K562 (cell line): ENCODE measurements around the gene SHBG. TPM values are rescaled to one million over a fixed set of nuclear protein-coding genes. Genes with fewer than 3 reads are reported as not detected.

Experiments used
- ADNP ChIP-seq: fragments of 200-800 bp; sonication (Bioruptor generic); IDR thresholded peaks from 2 replicates; pipeline ENCODE4 v1.6.1; 2016; ENCODE audit warnings: missing genetic modification characterization, missing compliant biosample characterization
- BCL6 ChIP-seq: fragments of 250-450 bp; sonication (Bioruptor Pico); IDR thresholded peaks from 2 replicates; pipeline ENCODE4 v1.4.0; 2020
- DPF2 ChIP-seq: fragments of 450-650 bp; IDR thresholded peaks from 2 replicates; pipeline ENCODE4 v1.6.1; 2016
- FOXJ2 ChIP-seq: fragments of 200-800 bp; sonication (Bioruptor generic); IDR thresholded peaks from 2 replicates; pipeline ENCODE4 v1.6.1; 2016; ENCODE audit warnings: missing genetic modification characterization, missing compliant biosample characterization
- FOXK2 ChIP-seq, 2 experiments: fragments of 450-650 bp; IDR thresholded peaks in 1 of 2; conservative IDR thresholded peaks in 1 of 2; 2 replicates each; pipeline ENCODE4 v1.6.1; 2016; ENCODE audit warnings: low read depth in 2 of 2, mild to moderate bottlenecking in 1 of 2
- HNRNPL ChIP-seq: fragments of 200-400 bp; formaldehyde crosslinking; IDR thresholded peaks from 2 replicates; pipeline ENCODE4 v1.6.1; 2017; ENCODE audit warnings: low read depth, mild to moderate bottlenecking, low read length
- KLF13 ChIP-seq: fragments of 450-650 bp; IDR thresholded peaks from 2 replicates; pipeline ENCODE4 v1.6.1; 2016; ENCODE audit warnings: missing genetic modification characterization, low read depth, mild to moderate bottlenecking, missing compliant biosample characterization, moderate library complexity, borderline replicate concordance
- MEF2A ChIP-seq: IDR thresholded peaks from 2 replicates; pipeline ENCODE4 v1.6.1; 2011; ENCODE audit warnings: low read depth, mild to moderate bottlenecking, low read length, moderate library complexity; ENCODE audit not compliant: control insufficient read depth
- MIER1 ChIP-seq: fragments of 450-650 bp; IDR thresholded peaks from 2 replicates; pipeline ENCODE4 v1.6.1; 2016; ENCODE audit warnings: antibody characterized with exemption, mild to moderate bottlenecking, low read depth
- PCBP1 ChIP-seq: fragments of 200-400 bp; formaldehyde crosslinking; IDR thresholded peaks from 2 replicates; pipeline ENCODE4 v1.6.1; 2018; ENCODE audit warnings: mild to moderate bottlenecking, low read depth, low read length; ENCODE audit not compliant: poor library complexity, severe bottlenecking
- PHF8 ChIP-seq: fragments of 200-600 bp; sonication (generic); IDR thresholded peaks from 2 replicates; pipeline ENCODE4 v1.6.1; 2012; ENCODE audit warnings: mixed run types, mild to moderate bottlenecking, inconsistent platforms, low read length, moderate library complexity, borderline replicate concordance
- SNIP1 ChIP-seq: fragments of 450-650 bp; IDR thresholded peaks from 2 replicates; pipeline ENCODE4 v1.7.1; 2017; ENCODE audit warnings: low read depth, mild to moderate bottlenecking
- XRCC5 ChIP-seq: fragments of 200-400 bp; formaldehyde crosslinking; IDR thresholded peaks from 2 replicates; pipeline ENCODE4 v1.6.1; 2017; ENCODE audit warnings: low read depth, mild to moderate bottlenecking, low read length
- ZC3H4 ChIP-seq: sonication (generic); formaldehyde crosslinking; IDR thresholded peaks from 2 replicates; pipeline ENCODE4 v1.9.0; 2021; ENCODE audit warnings: missing genetic modification reagents, borderline replicate concordance
- ZNF79 ChIP-seq: fragments of 250-450 bp; sonication (Bioruptor Pico); IDR thresholded peaks from 2 replicates; pipeline ENCODE4 v1.4.0; 2020; ENCODE audit warnings: low read depth, mild to moderate bottlenecking, moderate library complexity
- polyA plus RNA-seq, 8 experiments: library from polyadenylated mRNA; depleted of rRNA in 4 of 8; stranded (reverse) in 5 of 8; unstranded in 3 of 8; fragments of >200 nt; fragmentation: Nextera tagmentation in 2 of 8; fragmentation: Illumina TruSeq in 1 of 8; extraction: Ambion mirVana in 2 of 8; extraction: Trizol in 1 of 8; gene quantifications; 2 replicates each; pipeline versions ENCODE4 v1.2.1 to v1.2.3, GENCODE V29; 2011 to 2014; ENCODE audit warnings: inconsistent platforms in 1 of 8, missing spikeins in 1 of 8
- total RNA-seq, 7 experiments: library from RNA; depleted of rRNA in 6 of 7; stranded (reverse); fragments of >200 nt in 6 of 7; fragmentation: Illumina TruSeq in 2 of 7; extraction: Trizol in 2 of 7; gene quantifications; 2 replicates each; pipeline versions ENCODE4 v1.2.1 to v1.2.3, GENCODE V29; 2011 to 2021; ENCODE audit warnings: low replicate concordance in 1 of 7
- TF ChIP-seq, protein P1 (sequence below): sonication (generic); formaldehyde crosslinking; IDR thresholded peaks from 2 replicates; pipeline ENCODE4 v1.8.1; 2023; ENCODE audit warnings: mild to moderate bottlenecking, missing genetic modification reagents
- TF ChIP-seq, protein P2 (sequence below): fragments of 250-450 bp; sonication (Bioruptor Pico); IDR thresholded peaks from 2 replicates; pipeline ENCODE4 v1.4.0; 2020; ENCODE audit warnings: mild to moderate bottlenecking
- TF ChIP-seq, protein P3 (sequence below): sonication (generic); IDR thresholded peaks from 2 replicates; pipeline ENCODE4 v1.6.1; 2016
- TF ChIP-seq, protein P4 (sequence below): sonication (generic); formaldehyde crosslinking; IDR thresholded peaks from 2 replicates; pipeline ENCODE4 v1.8.1; 2023; ENCODE audit warnings: mild to moderate bottlenecking, missing genetic modification reagents
- TF ChIP-seq, protein P5 (sequence below): fragments of 450-650 bp; conservative IDR thresholded peaks from 2 replicates; pipeline ENCODE4 v1.6.1; 2016; ENCODE audit warnings: missing genetic modification characterization, low read depth, mild to moderate bottlenecking, control low read depth, missing compliant biosample characterization

The SHBG gene
- total and polyA plus RNA-seq, 9 of the 15 experiments (the other 6 are each of a cell fraction or from before 2014, with no cell fraction given): not detected

DNA sequence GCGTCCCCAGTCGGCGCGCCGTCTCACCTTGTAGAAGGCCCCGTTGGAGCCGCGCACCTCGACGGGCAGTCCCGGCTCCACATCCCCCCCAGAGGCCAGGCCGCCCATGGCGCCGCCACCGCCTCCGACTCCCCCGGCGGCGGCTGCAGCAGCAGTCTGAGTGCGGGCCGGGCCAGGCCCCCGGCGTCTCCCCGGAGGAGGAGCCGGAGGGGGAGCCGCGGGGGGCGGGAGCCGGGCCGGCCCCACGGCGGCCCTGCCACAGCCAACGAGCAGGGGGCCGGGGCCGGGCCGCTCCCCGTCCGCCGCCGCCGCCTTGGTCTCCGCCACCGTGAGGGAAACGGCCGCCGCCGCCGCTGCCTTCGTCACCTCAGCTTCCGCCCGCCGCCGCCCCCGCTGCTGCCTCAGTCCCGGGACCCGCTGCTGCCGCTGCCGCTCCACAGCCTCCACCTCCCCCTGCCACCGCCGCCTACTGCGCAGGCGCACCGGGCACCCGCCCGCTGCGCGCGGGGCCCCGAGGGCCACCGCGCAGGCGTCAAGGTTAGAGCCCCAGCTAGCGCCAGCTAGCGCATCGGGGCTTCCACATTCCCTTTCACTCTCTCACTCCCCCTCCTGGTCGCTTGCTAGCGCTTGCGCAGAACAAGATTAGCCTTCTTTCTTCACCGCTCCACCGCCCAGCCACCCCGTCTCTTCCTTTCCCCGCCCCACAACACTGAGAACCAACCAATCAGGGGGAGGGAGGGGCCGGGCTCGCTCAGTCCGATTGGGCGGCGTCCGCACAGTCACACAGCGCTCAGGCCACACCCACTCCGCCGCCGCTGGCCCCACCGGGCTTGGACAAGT, 15.3 kb upstream of the SHBG start, which contains the start of gene FXR2 (continued):
- TF ChIP-seq, protein P1, sequence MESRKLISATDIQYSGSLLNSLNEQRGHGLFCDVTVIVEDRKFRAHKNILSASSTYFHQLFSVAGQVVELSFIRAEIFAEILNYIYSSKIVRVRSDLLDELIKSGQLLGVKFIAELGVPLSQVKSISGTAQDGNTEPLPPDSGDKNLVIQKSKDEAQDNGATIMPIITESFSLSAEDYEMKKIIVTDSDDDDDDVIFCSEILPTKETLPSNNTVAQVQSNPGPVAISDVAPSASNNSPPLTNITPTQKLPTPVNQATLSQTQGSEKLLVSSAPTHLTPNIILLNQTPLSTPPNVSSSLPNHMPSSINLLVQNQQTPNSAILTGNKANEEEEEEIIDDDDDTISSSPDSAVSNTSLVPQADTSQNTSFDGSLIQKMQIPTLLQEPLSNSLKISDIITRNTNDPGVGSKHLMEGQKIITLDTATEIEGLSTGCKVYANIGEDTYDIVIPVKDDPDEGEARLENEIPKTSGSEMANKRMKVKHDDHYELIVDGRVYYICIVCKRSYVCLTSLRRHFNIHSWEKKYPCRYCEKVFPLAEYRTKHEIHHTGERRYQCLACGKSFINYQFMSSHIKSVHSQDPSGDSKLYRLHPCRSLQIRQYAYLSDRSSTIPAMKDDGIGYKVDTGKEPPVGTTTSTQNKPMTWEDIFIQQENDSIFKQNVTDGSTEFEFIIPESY (CRISPR knock-in tag): no peak
- TF ChIP-seq PCBP1: no peak
- peak; percentile 49 to 52; a peak in 2 of 4 replicates for TF ChIP-seq FOXK2 (conservative IDR thresholded peaks at IDR 0.05 in 1 of 2, IDR thresholded peaks at IDR 0.05 in 1 of 2; ENCODE audit: low read depth in 2 of 2)
- no peak for TF ChIP-seq MIER1
- TF ChIP-seq BCL6: no peak
- TF ChIP-seq FOXJ2 (tag): no peak
- no peak for TF ChIP-seq HNRNPL
- no peak for TF ChIP-seq KLF13 (tag)
- TF ChIP-seq, protein P2, sequence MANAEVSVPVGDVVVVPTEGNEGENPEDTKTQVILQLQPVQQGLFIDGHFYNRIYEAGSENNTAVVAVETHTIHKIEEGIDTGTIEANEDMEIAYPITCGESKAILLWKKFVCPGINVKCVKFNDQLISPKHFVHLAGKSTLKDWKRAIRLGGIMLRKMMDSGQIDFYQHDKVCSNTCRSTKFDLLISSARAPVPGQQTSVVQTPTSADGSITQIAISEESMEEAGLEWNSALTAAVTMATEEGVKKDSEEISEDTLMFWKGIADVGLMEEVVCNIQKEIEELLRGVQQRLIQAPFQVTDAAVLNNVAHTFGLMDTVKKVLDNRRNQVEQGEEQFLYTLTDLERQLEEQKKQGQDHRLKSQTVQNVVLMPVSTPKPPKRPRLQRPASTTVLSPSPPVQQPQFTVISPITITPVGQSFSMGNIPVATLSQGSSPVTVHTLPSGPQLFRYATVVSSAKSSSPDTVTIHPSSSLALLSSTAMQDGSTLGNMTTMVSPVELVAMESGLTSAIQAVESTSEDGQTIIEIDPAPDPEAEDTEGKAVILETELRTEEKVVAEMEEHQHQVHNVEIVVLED: no peak
- no peak for TF ChIP-seq ZNF79
- peak; percentile 54; the same call in 1 of the 2 replicates for TF ChIP-seq XRCC5
- TF ChIP-seq DPF2: no peak
- TF ChIP-seq, protein P3, sequence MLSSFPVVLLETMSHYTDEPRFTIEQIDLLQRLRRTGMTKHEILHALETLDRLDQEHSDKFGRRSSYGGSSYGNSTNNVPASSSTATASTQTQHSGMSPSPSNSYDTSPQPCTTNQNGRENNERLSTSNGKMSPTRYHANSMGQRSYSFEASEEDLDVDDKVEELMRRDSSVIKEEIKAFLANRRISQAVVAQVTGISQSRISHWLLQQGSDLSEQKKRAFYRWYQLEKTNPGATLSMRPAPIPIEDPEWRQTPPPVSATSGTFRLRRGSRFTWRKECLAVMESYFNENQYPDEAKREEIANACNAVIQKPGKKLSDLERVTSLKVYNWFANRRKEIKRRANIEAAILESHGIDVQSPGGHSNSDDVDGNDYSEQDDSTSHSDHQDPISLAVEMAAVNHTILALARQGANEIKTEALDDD: no peak
- TF ChIP-seq ADNP (tag): no peak
- TF ChIP-seq MEF2A: no peak
- TF ChIP-seq, protein P4, sequence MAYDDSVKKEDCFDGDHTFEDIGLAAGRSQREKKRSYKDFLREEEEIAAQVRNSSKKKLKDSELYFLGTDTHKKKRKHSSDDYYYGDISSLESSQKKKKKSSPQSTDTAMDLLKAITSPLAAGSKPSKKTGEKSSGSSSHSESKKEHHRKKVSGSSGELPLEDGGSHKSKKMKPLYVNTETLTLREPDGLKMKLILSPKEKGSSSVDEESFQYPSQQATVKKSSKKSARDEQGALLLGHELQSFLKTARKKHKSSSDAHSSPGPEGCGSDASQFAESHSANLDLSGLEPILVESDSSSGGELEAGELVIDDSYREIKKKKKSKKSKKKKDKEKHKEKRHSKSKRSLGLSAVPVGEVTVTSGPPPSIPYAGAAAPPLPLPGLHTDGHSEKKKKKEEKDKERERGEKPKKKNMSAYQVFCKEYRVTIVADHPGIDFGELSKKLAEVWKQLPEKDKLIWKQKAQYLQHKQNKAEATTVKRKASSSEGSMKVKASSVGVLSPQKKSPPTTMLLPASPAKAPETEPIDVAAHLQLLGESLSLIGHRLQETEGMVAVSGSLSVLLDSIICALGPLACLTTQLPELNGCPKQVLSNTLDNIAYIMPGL (CRISPR knock-in tag): no peak
- no peak for TF ChIP-seq ZC3H4 (CRISPR knock-in tag)
- TF ChIP-seq PHF8: peak; percentile 41; the same call in 1 of the 2 replicates
- TF ChIP-seq SNIP1: no peak
- TF ChIP-seq, protein P5, sequence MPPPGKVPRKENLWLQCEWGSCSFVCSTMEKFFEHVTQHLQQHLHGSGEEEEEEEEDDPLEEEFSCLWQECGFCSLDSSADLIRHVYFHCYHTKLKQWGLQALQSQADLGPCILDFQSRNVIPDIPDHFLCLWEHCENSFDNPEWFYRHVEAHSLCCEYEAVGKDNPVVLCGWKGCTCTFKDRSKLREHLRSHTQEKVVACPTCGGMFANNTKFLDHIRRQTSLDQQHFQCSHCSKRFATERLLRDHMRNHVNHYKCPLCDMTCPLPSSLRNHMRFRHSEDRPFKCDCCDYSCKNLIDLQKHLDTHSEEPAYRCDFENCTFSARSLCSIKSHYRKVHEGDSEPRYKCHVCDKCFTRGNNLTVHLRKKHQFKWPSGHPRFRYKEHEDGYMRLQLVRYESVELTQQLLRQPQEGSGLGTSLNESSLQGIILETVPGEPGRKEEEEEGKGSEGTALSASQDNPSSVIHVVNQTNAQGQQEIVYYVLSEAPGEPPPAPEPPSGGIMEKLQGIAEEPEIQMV (tag): no peak
